ENCODE results near the gene MAP4K2.
"Not testable (repeated sequence)": the region's sequence is repeated elsewhere in the genome, so short reads cannot be mapped to it uniquely, and the experiment has no call there.

The MAP4K2 gene

GRCh38 chr11:64803158-64803845, at the start of gene MAP4K2:
Gene MAP4K2, minus strand, starts transcription at chr11:64803214. Its CDS starts 65 bp downstream, at chr11:64803149.
- DNase-seq (ENCODE audit: low read depth, low spot score), result peak; percentile 57

- no peak for DNase-seq (ENCODE audit: low read depth, low spot score)
Measured at GRCh38 chr11:64851831-64852351, 48.9 kb upstream of the MAP4K2 start.

- no peak for DNase-seq (ENCODE audit: low read depth, low spot score)
Measured at GRCh38 chr11:64850979-64851567, 48.1 kb upstream of the MAP4K2 start.

- no peak for DNase-seq (ENCODE audit: low read depth, low spot score)
Measured at GRCh38 chr11:64849598-64850356, 46.8 kb upstream of the MAP4K2 start.

- no peak for DNase-seq (ENCODE audit: low read depth, low spot score)
Measured at GRCh38 chr11:64848826-64849597, 46.0 kb upstream of the MAP4K2 start.

GRCh38 chr11:64848214-64848825, 45.3 kb upstream of the MAP4K2 start:
- no peak for DNase-seq (ENCODE audit: low read depth, low spot score)

GRCh38 chr11:64846998-64847666, 44.1 kb upstream of the MAP4K2 start:
- DNase-seq (ENCODE audit: low read depth, low spot score), result peak; percentile 74

GRCh38 chr11:64845776-64846129, 42.7 kb upstream of the MAP4K2 start:
- not testable (repeated sequence) for DNase-seq (ENCODE audit: low read depth, low spot score)

GRCh38 chr11:64845129-64845775, 42.2 kb upstream of the MAP4K2 start:
- DNase-seq (ENCODE audit: low read depth, low spot score), result no peak

GRCh38 chr11:64844330-64845128, 41.5 kb upstream of the MAP4K2 start, which contains the start of gene CDC42BPG:
Gene CDC42BPG, minus strand, starts transcription at chr11:64844653. Its CDS starts 84 bp downstream, at chr11:64844569.
- no peak for DNase-seq (ENCODE audit: low read depth, low spot score)

- DNase-seq (ENCODE audit: low read depth, low spot score), result no peak
Measured at GRCh38 chr11:64843686-64844329, 40.8 kb upstream of the MAP4K2 start.

GRCh38 chr11:64842851-64843685, 40.1 kb upstream of the MAP4K2 start:
- no peak for DNase-seq (ENCODE audit: low read depth, low spot score)

- DNase-seq (ENCODE audit: low read depth, low spot score), result no peak
Measured at GRCh38 chr11:64842366-64842759, 39.3 kb upstream of the MAP4K2 start.

- no peak for DNase-seq (ENCODE audit: low read depth, low spot score)
Measured at GRCh38 chr11:64841592-64842365, 38.8 kb upstream of the MAP4K2 start.

- DNase-seq (ENCODE audit: low read depth, low spot score), result no peak
Measured at GRCh38 chr11:64839887-64840782, 37.1 kb upstream of the MAP4K2 start.

- no peak for DNase-seq (ENCODE audit: low read depth, low spot score)
Measured at GRCh38 chr11:64839335-64839734, 36.3 kb upstream of the MAP4K2 start.

All from smooth muscle cell of the brain vasculature (primary cell).